Bronchial epithelial cell (primary cell): Measurements from ENCODE around the gene ARFGAP3. TPM values are rescaled to one million over a fixed set of nuclear protein-coding genes. Genes with fewer than 3 reads are reported as not detected.

ENCODE experiments used
- DNase-seq: peaks from one replicate; pipeline ENCODE4 v3.0.0-alpha.2; 2010; ENCODE audit warnings: low read depth
- FAIRE-seq: peaks from 2 replicates; lab custom pipeline; 2011; peaks lifted over from hg19 to GRCh38; lab: Jason Lieb, UNC
- H3K27me3 ChIP-seq: 2 replicates; pipeline ENCODE4 v1.5.1; 2011; ENCODE audit warnings: low read length; ENCODE audit not compliant: control insufficient read depth, insufficient read depth
- H3K36me3 ChIP-seq: 2 replicates; pipeline ENCODE4 v1.5.1; 2011; ENCODE audit warnings: low read length; ENCODE audit not compliant: control insufficient read depth, insufficient read depth
- H3K4me3 ChIP-seq: 2 replicates; pipeline ENCODE4 v1.5.1; 2011; ENCODE audit warnings: mild to moderate bottlenecking, low read depth, low read length, control low read depth
- total RNA-seq: library from RNA; depleted of rRNA; stranded (reverse); fragments of >200 nt; gene quantifications from 2 replicates; pipeline ENCODE4 v1.2.1, GENCODE V29; 2014
- TF ChIP-seq, protein P1 (sequence below): IDR thresholded peaks from 2 replicates; pipeline ENCODE4 v1.5.1; 2011; ENCODE audit warnings: mild to moderate bottlenecking, moderate library complexity, low read length, control low read depth, inconsistent platforms; ENCODE audit not compliant: insufficient read depth, severe bottlenecking

ARFGAP3 gene
- total RNA-seq, 1 donor from 2014 or later = 87.7 TPM

DNA sequence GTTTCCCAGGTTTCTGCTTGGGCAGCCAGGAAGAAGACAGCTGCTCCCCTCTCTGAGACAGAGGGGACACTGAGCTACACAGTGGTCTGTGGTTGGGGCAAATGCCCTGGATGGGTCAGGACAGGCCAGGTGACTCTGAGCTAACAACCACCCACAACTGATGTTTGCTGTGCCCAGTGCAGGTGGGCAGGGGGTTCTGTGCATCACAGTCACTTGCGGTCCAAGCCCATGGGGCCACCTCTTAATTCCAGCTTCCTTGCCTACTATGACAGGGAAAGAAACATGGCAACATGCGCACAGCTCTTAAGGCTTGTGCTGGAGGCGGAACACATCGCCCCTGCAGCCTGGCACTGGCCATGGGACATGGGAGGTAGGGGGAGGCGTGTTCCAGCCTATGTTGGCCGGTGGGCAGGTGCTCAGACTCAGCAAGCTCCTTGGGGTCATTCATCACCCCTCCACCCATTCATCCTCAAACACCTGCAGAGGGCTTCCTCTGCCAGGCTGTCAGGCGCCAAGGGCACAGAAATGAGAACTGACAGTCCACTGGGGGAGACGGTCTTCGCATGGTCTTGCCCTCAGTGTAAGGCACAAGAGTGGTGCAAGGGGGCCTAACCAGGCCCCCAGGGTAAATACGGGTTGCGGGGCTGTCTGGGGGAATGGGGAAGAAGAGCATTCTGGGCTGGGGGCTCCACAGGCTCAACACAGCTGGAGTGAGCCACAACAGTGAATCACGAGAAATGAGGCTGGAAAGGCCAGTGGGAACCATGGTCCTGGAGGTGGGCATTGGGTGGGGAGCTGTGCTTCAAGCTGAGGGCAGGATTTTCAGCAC is 55.6 kb downstream of the ARFGAP3 start:
- FAIRE-seq = no peak
- Histone ChIP-seq H3K4me3 (no peak overlapping the region), H3K36me3 (peaks cover 19% of the 10 kb centered on the region), H3K27me3 (no peaks in the 10 kb centered on the region)
- no peak for DNase-seq
- TF ChIP-seq, protein P1, sequence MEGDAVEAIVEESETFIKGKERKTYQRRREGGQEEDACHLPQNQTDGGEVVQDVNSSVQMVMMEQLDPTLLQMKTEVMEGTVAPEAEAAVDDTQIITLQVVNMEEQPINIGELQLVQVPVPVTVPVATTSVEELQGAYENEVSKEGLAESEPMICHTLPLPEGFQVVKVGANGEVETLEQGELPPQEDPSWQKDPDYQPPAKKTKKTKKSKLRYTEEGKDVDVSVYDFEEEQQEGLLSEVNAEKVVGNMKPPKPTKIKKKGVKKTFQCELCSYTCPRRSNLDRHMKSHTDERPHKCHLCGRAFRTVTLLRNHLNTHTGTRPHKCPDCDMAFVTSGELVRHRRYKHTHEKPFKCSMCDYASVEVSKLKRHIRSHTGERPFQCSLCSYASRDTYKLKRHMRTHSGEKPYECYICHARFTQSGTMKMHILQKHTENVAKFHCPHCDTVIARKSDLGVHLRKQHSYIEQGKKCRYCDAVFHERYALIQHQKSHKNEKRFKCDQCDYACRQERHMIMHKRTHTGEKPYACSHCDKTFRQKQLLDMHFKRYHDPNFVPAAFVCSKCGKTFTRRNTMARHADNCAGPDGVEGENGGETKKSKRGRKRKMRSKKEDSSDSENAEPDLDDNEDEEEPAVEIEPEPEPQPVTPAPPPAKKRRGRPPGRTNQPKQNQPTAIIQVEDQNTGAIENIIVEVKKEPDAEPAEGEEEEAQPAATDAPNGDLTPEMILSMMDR = no peak

DNA sequence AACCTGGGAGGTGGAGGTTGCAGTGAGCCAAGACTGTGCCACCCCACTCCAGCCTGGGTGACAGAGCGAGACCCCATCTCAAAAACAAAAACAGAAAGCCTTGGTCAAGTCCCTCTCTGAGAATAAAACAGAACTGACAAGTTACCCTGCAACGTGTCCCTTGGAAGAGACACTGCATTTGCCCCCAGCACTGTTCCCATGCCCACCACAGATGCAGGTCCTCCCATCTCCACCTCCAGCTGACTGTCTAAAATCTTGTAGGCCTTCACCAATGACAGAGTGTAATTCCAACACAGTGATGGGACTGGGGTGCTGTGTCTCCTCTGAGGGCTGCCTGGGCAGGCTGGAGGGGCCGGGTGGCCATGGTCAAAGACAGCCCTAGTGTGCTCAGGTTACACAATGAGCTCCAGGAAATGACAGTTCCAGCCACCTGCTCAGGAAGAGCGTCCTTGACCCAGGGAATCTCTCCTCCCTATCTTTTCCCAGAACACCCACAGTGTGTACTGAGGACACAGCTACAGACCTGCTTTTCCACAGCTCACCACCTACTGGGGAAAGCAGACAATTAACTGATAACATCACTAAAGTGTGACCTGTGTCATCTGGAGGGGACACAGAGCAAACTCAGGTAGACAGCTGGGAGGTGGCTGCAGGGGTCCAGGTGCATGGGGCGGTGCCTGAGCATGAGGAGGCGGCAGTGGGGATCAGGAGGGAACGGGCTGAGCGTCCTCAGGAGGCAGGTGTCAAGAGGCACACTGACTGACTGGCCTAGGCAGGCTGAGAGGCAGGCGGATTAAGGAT is 56.4 kb downstream of the ARFGAP3 start:
- Histone ChIP-seq H3K27me3 (no peaks in the 10 kb centered on the region), H3K4me3 (no peak overlapping the region), H3K36me3 (peaks cover 14% of the 10 kb centered on the region)
- FAIRE-seq (no peak), DNase-seq (no peak)
- TF ChIP-seq, protein P1 = no peak

DNA sequence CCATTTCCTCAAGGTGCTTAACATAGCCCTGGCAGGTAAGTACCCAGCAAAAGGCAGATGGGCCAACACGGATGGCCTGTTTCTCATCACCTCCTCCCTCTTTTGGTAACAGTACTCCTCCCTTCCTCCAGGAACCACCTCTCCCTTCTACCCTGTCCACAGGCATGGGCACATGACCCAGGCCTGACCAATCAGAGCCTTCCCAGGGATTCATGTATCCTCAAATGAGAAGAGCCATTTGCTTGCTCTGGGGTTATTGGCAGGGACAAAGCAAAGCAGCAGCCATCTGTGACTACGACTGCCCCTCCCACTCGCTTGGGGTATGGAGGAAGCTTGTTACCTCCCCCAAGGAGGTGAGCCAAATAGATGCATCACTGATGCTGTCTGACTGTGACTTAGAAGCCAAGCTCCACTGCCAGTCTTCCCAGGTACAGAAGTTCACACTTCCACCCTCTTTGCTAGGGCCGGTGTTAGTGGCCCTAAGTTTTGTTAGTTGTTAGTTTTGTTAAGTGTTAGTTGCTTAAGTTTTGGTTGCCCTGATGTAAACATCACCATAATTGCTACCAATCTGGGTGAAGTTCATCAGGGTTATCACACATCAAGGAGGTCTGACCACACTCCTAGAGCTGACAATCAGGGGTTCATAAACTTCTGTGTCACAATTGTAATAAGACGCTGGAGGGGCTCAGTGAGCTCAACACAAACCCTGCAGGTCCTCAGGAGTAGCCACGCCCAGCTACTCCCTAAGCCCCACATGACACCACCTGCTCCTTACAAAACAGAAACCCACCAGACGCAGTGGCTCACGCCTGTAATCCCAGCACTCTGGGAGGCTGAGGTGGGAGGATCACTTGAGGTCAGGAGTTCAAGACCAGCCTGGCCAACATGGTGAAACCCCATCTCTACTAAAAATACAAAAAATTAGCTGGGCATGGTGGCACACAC is 57.3 kb downstream of the ARFGAP3 start:
- peaks cover 14% of the 10 kb centered on the region for H3K36me3 ChIP-seq

DNA sequence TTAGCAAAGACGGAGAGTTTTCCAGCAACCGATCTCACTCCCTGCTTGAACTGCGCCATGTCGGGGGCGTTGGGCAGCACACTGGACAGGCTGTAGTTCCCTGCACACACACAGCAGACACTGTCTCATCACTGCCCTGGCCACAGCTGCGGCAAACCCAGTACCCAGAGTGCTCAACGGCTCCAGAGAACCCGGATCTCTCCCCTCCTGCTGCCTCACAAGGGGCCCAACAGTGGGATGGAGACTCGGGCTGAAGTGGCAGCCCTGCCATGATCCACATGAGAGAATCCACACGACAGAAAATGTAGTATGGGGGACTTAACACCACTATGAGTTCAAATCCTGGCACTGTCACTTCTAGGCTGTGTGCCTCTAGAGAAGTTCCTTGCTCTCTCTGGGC is 58.0 kb downstream of the ARFGAP3 start:
- TF ChIP-seq, protein P1 = no peak
- H3K36me3 ChIP-seq = peaks cover 14% of the 10 kb centered on the region
- no peak overlapping the region for H3K4me3 ChIP-seq
- DNase-seq (no peak), FAIRE-seq (no peak)
- H3K27me3 ChIP-seq = no peaks in the 10 kb centered on the region

More for the DNA sequence above, 57.3 kb downstream of the ARFGAP3 start:
- no peaks in the 10 kb centered on the region for H3K27me3 ChIP-seq
- TF ChIP-seq, protein P1 = no peak
- no peak for DNase-seq
- no peak for FAIRE-seq
- H3K4me3 ChIP-seq = no peak overlapping the region

DNA sequence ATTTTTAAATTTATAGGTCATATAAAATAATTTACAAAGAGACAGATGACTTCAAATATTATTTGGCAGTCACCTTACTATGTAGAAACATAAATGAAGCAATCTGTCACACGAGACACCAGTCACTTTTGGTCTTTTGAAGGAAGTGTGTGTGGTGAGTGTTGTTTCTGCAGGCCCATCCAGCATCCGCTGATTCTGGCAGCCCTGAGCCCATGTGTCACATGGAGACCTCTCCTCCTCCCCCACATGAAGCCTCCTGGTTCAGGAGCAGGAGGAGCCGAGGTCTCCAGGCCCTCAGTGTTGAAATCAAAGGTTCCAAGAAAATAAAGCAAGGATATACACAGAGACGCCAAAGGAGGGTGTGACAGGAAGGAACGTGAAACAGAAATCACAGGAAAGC is 60.1 kb downstream of the ARFGAP3 start:
- TF ChIP-seq, protein P1 = no peak
- Histone ChIP-seq H3K4me3 (no peak overlapping the region), H3K36me3 (peaks cover 10% of the 10 kb centered on the region), H3K27me3 (no peaks in the 10 kb centered on the region)
- no peak for DNase-seq
- no peak for FAIRE-seq
